Effector CD4-positive, alpha-beta T cell (primary cell): ENCODE measurements around the gene OMG.

ENCODE experiments used
- DNase-seq: peaks from one replicate; pipeline ENCODE4 v3.0.0-alpha.2; 2020

The OMG gene

GRCh38 chr17:31256936-31257335, 40.1 kb downstream of the OMG start:
- no peak for DNase-seq

GRCh38 chr17:31254654-31255053, 42.4 kb downstream of the OMG start:
- DNase-seq, result no peak

GRCh38 chr17:31252741-31253140, 44.3 kb downstream of the OMG start:
- DNase-seq, result no peak

GRCh38 chr17:31251970-31252328, 45.1 kb downstream of the OMG start:
- DNase-seq, result no peak

- no peak for DNase-seq
Observed at GRCh38 chr17:31251105-31251969, 45.7 kb downstream of the OMG start.

- no peak for DNase-seq
Observed at GRCh38 chr17:31250229-31250628, 46.8 kb downstream of the OMG start.

- no peak for DNase-seq
Observed at GRCh38 chr17:31249835-31250141, 47.3 kb downstream of the OMG start.

GRCh38 chr17:31248986-31249834, 47.8 kb downstream of the OMG start:
- DNase-seq, result no peak
